GM21526 (cell line): Measurements from ENCODE around the gene MYADM.

Source experiments
- ATAC-seq: cut with Tn5 transposase; IDR thresholded peaks from one replicate; pipeline ENCODE4 v1.9.1; 2021; ENCODE audit warnings: moderate library complexity; ENCODE audit not compliant: unreplicated experiment, low FRiP score

Gene MYADM

DNA sequence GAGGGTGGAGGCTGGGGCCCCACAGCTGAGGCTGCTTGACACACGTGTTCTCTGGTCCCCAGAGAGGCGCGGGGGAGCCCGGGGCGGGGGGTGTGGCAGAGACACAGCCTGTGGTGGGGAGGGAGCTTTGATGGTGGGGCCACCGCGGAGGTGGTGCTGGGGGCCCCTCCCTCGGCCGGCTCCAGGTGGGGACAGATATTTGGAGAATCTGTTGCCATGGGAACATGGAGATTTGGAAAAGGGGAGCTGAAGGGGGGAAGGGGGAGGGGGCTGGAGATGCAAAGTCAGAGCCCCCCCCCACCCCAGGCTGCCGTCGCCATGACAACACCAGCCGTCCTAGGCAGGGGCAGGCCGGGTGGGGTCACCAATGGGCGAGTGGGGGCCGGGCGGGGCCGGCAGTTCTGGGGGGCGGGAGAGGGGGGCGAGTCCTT is 15.6 kb downstream of the MYADM start:
- ATAC-seq = no peak

DNA sequence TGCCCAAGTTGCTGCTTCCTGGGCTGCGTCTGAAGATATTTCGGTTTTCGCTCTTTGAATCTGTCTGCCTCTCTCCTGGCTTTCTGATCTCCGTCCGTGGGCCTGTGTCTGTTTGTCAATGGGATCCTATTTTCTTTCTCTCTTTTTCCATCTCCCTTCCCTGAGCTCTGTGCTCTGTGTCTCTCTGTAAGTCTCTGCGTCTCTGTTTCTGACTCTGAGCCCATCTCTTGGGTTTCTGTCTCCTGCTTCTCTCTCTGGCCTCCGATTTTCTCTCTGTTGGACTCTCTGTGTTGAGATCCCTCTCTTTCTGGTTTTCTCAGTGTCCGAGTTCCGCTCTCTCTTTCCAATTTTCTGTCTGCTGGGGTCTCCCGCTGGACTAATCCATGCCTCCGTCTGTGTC is 16.1 kb downstream of the MYADM start:
- ATAC-seq = no peak

DNA sequence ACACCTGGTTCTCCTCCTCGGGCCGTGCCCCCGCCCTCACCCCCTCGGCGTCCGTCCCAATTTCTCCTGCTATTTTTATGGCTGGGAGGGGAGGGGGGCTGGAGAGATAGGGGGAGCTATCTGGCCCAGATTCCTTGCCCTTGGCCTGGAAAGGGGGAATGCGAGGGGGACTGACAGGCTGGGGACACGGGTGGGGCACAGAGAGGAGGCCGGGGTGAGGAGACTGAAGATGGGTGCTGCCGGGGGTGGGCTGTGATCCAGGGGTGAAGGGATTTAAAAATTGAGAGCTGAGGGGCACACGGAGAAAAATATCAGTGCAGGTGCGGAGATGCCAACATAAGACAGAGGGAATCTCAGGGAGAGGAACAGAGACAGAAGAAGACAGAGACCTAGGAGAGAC is 16.6 kb downstream of the MYADM start:
- no peak for ATAC-seq

DNA sequence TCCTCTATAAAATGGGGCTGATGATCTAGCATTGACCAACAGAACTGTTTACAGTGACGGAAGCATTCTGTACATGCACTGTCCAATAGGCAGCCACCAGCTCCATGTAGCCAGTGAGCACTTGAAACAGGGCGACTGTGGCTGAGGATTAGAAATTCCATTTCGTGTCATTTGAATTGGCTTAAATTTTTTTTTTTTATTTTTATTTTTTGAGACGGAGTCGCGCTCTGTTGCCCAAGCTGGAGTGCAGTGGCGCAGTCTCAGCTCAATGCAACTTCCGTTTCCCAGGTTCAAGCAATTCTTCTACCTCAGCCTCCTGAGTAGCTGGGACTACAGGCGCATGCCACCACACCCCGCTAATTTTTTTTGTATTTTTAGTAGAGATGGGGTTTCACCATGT is 17.4 kb downstream of the MYADM start:
- no peak for ATAC-seq

DNA sequence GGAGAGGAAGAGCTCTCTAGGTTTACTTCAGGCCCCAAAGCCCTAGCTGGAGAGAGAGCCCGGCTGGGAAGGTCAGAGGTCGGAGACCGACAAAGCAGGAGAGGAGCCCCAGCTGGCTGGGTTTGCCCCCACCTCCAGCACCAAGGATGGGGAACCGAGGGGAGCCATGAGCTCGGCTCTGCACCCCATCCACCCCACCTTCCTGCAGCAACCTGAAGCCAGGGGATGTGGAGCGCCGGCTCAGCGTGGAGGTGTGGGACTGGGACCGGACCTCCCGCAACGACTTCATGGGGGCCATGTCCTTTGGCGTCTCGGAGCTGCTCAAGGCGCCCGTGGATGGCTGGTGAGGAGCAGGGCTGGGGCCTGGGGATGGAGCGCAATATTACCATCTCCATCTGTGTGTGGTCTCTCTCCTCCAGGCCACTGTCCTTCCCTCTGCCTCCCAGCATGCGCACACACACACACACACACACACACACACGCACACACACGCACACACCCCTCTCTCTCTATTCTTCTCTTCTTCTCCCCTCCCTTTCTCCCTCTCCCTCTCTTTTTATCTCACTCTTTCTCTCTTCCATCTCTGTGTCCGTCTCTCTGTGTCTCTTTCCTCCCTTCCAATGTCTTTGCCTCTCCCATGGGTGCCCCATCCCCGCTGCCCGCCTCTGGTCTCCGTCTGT is 24.8 kb downstream of the MYADM start:
- no peak for ATAC-seq

DNA sequence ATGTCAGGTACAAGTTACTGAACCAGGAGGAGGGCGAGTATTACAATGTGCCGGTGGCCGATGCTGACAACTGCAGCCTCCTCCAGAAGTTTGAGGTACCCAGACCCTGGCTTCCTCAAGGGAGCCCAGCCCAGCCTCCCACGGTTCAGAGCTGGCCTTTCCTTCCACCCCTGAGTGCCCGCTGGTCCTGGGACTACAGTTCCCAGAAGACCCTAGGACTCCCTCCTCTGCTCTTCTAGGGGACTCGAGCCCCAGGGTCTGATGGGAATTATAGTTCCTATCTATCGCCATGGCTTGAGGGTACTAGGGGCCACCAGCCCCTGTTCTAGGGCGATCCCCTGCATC is 25.3 kb downstream of the MYADM start:
- no peak for ATAC-seq

DNA sequence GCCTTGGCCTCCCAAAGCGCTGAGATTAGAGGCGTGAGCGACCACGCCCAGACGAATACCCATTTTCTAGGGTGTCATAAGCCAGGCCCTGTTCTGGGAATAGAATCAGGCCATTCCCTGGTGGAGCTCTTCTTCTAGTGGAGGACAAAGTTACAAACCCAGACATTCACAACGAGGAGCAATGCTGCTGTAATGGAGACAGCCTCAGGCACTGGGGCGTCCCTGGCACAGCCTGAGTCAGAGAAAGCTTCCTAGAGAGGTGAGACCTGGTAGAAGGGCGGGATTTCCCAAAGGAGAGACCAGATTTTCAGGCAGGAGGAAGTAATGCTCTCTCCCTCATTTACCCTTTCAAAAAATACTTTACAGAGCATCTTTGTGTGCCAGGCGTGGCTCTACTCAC is 27.0 kb downstream of the MYADM start:
- ATAC-seq = no peak

DNA sequence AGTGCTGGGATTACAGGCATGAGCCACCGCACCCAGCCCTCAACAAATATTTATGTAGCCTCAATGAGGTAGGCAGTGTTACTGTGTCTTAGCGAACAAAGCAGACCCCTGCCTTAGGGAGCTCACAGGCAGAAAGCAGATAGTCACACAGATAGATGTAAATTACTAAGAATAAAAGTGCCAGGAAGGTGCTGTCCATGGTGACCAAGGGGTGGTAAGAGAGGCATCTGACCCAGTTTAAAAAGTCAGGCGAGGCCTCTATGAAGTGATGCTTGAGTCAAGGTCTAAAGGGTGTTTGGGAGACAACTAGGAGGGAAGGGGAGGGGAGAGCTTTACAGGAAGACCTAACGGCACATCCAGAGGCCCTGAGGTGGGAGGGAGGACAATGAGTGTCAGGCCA is 29.0 kb downstream of the MYADM start:
- no peak for ATAC-seq

DNA sequence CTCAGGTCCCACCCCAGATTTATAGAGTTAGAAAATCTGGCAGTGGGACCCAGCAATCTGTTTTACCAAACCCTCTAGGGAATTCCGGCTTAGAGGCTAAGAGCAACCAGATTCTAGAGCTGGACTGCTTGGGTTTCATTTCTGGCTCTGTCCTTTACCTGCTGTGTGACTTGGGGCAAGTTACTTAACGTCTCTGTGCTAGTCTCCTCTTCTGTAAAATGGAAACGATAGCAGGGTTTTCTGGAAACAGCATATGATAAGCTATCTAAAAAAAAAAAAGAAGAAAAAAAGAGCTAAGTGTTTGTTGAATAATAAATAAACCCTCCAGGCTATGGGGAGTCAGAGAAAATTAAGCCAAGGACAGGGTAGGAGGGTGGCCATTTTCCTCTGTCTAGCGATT is 29.8 kb downstream of the MYADM start:
- no peak for ATAC-seq

DNA sequence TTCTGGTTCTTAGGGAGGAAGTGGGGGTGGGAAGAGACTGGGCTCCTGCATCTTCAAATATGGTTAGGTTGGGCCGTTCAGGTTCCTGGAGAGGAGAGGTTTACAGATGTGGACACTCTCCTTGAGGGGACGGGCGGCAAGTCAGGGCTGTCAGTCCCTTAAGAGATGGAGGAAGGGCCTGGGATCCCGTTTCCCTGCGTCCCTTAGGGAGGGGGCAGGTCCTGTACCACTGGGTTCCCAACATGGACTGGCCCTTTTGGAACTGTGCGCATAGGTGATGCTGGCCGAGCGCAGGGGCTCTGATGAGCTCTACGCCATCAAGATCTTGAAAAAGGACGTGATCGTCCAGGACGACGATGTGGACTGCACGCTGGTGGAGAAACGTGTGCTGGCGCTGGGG is 30.5 kb downstream of the MYADM start:
- ATAC-seq = no peak

DNA sequence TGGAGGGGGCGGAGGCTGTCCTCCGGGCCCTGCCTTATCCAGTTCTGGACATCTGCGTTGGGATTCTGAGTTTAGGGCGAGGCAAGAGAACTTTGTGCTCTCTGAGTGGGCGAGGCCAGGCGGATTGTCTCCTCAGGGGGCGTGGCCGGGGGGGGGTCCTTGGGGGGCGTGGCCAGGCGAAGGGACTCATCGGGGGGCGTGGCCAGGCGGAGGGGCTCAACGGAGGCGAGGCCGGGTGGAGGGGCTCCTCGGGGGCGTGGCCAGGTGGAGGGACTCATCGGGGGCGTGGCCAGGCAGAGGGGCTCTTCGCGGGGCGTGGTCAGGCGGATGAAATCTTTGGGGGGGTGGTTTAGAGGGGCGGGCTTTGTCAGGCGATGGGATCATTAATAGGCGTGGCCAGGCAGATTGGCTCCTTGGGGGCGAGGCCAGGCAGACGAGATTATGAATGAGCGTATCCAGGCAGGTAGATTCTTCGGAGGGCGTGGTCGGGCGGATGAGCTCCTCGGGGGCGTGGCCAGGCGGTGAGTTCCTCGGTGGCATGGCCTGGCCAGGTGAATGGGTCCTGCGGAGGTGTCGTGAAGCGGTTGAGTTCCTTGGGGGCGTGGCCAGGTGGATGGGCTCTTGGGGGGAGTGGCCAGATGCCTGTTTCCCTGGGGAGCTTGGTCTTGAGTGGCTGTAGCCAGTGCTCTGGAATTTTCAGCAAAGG is 31.1 kb downstream of the MYADM start:
- no peak for ATAC-seq

DNA sequence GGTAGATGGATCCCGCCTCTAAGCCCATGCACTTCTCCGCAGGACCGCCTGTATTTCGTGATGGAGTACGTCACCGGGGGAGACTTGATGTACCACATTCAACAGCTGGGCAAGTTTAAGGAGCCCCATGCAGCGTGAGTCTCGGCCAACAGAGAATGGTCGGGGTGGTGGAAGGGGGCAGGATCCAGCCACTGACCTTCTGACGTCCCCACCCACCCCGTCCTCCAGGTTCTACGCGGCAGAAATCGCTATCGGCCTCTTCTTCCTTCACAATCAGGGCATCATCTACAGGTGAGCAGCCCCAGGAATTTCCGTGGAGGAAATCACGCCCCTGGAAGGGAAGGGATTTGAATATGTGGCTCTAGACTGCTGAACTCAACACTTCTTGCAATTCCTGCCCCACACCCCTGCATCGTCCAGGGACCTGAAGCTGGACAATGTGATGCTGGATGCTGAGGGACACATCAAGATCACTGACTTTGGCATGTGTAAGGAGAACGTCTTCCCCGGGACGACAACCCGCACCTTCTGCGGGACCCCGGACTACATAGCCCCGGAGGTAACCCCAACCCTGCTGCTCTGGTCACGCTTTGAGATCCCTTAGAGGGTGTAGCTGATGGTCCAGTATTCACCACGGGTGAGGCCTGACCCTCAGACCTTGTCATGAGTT is 32.6 kb downstream of the MYADM start:
- no peak for ATAC-seq

DNA sequence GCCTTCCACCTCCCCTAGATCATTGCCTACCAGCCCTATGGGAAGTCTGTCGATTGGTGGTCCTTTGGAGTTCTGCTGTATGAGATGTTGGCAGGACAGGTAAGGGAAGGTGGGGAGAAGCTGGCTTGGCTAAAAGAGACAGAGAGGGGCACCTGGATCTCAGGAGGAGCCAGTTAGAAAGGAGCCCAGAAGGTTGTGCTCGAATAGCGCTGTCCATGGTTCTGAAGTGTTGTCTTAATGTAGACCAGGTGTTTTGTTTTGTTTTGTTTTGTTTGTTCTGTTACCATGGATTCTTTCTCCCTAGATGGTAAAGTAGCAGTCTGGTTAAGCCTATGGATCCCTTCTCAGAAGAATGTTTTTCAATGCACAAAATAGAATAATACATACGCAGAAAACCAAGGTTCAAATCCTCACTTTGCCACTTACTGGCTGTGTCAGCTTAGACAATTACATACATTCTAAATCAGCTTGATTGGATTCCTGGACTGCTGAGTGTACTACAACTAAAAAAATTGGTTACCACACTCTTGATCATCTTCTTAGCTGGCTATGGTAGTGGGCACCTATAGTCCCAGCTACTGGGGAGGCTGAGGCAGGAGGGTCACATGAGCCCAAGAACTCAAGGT is 35.5 kb downstream of the MYADM start:
- ATAC-seq = no peak

DNA sequence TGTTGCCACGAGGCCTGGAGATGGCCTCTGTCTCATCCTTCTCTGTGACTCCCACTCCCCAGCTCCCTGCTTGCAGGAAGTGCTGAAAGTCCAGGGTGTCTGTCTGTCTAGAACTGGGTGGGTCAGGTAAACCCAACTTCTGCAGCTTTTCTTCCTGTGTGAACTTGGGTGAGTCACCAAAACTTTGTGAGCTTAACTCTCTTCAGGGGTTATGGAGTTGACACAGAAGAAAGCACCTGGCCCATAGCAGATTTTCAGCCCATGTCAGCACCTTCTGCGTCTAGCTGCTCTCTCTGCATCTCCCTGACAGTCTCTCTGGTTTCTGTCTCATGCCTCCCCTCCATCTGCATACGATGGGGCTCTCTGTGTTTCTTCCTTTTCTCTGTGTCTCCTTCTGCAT is 37.2 kb downstream of the MYADM start:
- ATAC-seq = no peak

DNA sequence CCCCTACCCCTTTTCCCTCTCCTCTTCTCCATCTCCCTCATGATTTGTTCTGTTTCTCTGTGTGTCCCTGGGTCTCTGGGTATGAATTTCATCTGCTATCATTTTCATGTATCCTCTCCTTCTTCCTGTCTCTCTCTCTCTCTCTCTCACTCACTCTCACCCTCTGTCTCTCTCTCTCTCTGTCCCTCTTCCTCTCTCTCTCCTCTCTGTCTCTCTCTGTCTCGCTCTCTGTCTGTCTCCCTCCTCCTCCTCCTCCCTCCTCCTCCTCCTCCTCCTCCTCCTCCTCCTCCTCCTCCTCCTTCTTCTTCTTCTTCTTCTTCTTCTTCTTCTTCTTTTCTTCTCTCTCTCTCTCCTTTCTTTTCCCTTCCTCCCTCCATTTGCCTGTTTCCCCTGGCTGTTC is 38.1 kb downstream of the MYADM start:
- ATAC-seq = no peak

DNA sequence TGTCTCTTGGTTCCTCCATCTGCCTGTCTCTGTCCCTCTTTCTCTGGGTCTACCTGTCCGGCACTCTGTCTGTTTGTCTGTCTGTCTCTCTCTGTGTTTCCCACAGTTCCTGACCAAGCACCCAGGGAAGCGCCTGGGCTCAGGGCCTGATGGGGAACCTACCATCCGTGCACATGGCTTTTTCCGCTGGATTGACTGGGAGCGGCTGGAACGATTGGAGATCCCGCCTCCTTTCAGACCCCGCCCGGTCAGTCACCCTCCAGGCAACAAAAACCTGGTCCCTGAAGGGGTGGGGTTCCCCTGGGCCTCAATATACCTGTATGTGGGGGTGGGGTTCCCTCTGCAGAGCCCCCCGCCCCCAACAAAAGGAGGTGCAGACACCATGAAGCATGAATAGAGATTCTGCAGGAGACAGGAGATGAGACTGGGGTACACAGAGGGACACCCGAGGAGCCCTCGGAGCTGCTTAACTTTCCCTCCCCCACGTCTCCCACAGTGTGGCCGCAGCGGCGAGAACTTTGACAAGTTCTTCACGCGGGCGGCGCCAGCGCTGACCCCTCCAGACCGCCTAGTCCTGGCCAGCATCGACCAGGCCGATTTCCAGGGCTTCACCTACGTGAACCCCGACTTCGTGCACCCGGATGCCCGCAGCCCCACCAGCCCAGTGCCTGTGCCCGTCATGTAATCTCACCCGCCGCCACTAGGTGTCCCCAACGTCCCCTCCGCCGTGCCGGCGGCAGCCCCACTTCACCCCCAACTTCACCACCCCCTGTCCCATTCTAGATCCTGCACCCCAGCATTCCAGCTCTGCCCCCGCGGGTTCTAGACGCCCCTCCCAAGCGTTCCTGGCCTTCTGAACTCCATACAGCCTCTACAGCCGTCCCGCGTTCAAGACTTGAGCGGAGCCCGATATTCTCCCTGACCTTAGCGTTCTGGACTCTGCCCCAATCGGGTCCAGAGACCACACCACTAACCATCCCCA is 38.8 kb downstream of the MYADM start:
- no peak for ATAC-seq

DNA sequence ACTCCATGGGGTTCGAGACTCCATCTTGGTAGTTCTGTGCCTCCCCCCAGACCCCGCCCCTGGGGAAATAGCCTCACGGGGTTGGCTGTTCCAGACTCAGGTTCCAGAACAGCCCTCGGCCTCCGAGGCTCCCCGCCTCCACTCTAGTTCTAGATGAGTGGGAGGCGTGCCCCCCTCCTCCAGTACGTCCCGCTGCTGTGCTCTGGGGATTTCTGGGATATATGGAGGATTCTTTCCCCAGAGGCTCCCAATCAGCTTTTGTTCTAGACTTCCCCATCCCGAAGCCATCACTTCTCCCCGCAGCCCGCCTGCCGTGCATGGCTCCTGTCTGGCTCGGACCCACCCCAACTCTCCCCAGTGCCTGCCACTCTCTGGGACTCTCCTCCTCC is 39.5 kb downstream of the MYADM start:
- ATAC-seq = no peak

DNA sequence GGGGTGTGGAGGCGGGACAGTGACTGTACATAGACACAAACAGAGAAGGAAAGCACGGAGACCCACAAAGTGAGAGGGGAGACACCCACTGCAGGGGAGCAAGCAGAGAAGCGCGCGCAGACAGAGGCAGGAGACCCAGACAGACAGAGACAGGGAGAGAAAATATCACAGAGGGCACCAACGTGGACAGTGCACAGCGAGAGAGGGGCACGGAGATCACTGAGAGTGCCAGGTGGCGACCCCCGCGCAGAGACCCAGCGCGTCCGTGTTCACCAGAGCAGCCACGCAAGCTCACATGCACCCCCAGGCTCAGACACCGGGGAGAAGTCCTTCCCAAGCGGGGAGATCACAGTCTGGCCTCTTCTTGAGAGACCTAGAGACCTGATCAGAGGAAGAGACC is 40.0 kb downstream of the MYADM start:
- ATAC-seq = no peak

DNA sequence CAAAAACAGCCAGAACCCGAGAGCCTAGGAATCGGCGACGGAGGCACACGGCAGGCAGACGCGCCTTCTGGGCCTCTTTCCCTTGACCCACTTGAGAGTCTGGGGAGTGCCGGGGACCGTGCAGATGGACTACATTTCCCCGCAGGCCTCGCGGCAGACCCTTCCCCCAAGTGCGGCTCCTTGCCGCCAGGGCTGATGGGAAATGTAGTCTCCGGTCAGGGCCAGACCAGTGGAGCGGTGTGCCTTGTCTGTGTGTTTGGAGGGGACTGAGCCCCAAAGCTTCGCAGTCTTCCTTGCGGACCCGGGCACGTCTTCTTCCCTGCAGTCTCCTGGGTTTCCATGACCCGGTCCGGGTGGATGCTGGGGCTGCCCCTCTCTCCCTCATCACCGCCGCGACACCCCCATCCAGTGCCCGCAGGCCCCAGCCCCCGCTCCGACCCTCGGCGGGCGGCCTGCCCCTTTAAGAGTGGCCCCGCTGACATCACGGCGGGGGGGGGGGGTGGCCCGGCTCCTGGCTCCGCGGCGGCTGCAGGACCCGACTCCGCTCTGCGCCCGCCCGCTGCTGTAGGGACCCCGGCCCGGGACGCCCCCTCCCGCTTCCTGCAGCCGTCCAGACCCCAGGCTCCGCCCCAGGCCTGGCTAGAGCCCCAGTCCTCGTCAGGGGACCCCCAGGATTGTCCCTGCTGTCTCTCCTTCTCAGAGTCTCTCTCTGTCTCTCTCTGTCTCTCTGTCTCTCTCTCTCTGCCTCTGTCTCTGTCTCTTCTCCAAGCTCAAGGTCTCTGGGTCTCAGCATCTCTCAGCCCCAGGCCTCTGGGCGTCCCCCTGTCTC is 40.6 kb downstream of the MYADM start:
- ATAC-seq = no peak
